Measurements from ENCODE around the gene CDH24.

- peak; percentile 93 to 100 for TF ChIP-seq CTCF (IDR thresholded peaks at IDR 0.05; ENCODE audit: extremely low read depth in 1 of 2, insufficient read depth in 1 of 2, low read depth in 1 of 2, low read length in 2 of 2)
- TF ChIP-seq POLR2A (IDR thresholded peaks at IDR 0.05; ENCODE audit: low read depth, low read length), result no peak
- peak; percentile 19 for TF ChIP-seq POLR2AphosphoS5 (IDR thresholded peaks at IDR 0.05; ENCODE audit: insufficient read depth, low read depth, low read length)
- TF ChIP-seq FOS (IDR thresholded peaks at IDR 0.05; ENCODE audit: borderline replicate concordance, insufficient read depth, low read length), result no peak
- no peak for TF ChIP-seq JUN (IDR thresholded peaks at IDR 0.05; ENCODE audit: borderline replicate concordance, insufficient read depth, insufficient read length, low read depth)
- TF ChIP-seq MAX (IDR thresholded peaks at IDR 0.05; ENCODE audit: insufficient read depth, insufficient read length), result peak; percentile 16
- TF ChIP-seq EZH2 (IDR thresholded peaks at IDR 0.05; ENCODE audit: borderline replicate concordance, low read depth, low read length, severe bottlenecking), result no peak
- no peak for TF ChIP-seq GATA2 (IDR thresholded peaks at IDR 0.05; ENCODE audit: insufficient read depth, insufficient read length, low read depth, low read length)
- TF ChIP-seq MYC (IDR thresholded peaks at IDR 0.05; ENCODE audit: low read depth, low read length), result no peak
Measured at GRCh38 chr14:23068789-23069412, 11.6 kb upstream of the CDH24 start.
